CD4-positive, alpha-beta T cell treated with Interleukin-17A for 4 hours (primary cell): ENCODE data around the gene CEMIP.
"Not testable (repeated sequence)": the region's sequence is repeated elsewhere in the genome, so short reads cannot be mapped to it uniquely, and the experiment has no call there.

ENCODE experiments used
- DNase-seq: peaks from one replicate; pipeline ENCODE4 v3.0.0-alpha.2; 2020; ENCODE audit warnings: mixed read lengths

Gene CEMIP

GRCh38 chr15:80763235-80763634, 15.9 kb upstream of the CEMIP start:
- DNase-seq, result not testable (repeated sequence)

DNA sequence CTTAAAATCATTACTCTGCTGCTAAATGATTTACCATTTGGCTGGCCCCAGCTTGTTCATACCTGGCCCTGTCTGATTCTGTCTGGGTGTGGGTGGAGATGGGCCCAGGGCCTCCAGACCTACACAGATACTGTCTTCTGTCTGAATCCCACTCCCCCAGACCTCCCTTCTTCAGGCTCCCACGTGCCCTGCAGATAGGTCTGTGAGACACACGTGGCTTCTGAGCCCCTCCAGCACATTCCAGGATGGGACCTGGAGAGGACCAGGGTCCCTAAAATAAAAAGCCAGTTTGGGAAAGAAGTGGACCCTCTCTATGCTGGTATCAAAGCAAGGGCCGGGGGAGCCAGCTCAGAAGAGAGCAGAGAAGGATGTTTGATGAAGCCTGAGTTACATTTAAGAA, 14.6 kb upstream of the CEMIP start:
- DNase-seq, result no peak

GRCh38 chr15:80766275-80766674, 12.9 kb upstream of the CEMIP start:
- DNase-seq, result no peak

DNA sequence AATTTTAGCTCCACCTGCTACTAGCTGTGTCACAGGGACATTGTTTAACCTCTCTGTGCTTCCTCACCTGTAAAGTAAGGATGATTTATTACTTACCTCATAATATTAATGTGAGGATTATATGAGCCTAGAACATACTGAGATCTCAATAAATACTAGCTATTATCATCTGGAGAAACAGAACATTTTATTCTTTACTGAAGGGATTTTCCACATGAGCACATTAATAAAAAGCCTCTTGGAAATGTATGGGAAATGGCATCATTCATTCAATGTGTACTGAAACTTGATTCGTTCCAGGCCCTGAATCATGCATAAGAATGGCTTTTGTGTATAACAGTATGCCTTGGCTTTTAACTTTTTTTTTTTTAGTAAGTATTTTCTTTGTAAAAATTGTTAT, 11.0 kb upstream of the CEMIP start:
- no peak for DNase-seq

DNA sequence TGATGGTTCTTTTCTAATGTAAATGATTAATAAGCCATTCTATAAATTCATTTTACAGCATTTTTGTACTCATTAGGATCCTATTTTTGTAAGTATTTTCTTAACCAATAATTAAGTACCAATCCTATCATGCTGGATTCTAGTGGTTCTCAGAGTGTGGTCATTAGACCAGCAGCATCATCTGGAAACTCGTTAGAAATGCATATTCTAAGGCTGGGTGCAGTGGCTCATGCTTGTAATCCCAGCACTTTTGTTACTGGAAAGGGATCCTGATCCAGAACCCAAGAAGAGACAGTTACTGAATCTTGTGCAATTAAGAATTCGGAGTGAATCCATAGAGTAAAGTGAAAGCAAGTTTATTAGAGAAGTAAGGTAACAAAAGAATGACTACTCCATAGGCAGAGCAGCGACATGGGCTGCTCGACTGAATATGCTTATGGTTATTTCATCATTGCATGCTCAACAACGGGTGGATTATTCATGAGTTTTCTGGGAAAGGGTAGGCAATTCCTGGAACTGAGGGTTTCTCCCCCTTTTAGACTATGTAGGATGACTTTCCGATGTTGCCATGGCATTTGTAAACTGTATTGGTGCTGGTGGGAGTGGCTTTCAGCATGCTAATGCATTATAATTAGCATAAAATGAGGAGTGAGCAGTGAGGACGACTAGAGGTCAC, 9.9 kb upstream of the CEMIP start:
- no peak for DNase-seq

DNA sequence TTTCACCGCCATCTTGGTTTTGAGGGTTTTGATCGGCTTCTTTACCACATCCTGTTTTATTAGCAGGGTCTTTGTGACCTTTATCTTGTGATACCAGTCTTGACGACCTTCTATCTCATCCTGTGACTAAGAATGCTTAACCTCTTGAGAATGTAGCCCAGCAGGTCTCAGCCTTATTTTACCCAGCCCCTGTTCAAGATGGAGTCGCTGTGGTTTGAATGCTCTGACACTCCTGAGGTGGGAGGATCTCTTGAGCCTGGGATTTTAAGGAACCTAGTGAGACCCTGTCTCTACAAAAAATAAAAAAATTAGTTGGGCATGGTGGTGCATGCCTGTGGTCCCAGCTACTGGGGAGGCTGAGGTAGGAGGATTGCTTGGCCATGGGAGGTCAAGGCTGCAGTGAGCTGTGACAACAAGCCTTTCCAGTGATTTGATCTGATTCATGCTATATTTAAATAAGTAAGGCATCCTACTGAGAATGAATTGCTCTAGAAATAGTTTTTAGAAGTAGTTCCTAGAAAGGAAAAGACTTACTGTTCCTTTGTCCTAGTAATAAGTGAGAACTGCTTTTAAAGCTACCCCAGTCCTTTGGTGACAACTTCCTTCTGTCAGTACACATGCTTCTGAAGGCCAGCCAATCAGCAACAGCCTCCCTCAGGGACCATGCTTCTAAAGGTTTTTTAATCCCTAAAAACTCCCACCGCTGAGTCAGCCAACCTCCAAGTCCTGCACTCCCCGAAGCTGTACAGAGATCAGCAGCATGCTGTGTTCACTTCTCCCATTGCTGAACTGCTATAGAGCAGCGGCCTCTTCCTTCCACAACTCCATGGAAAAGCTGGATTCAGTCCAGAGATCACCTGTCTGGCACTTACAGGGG, 9.1 kb upstream of the CEMIP start:
- DNase-seq, result no peak

DNA sequence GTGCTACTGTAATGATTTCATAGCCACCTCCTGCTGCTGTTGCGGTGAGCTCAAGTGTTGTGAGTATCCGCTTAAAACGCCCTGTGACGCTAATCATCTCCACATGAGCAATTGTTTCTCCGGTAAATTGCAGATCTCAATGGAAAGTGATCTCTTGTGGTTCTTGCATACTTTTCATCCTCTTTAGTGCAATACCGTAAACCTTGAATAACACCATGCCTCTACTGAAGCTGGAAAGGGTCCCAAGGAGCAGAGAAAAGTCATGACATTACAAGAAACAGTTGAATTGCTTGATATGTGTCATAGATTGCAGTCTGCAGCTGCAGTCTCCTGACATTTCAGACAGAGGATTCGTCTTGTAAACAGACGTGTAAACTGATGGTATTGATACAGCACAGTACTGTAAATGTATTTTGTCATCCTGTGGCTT, 6.0 kb upstream of the CEMIP start:
- no peak for DNase-seq

DNA sequence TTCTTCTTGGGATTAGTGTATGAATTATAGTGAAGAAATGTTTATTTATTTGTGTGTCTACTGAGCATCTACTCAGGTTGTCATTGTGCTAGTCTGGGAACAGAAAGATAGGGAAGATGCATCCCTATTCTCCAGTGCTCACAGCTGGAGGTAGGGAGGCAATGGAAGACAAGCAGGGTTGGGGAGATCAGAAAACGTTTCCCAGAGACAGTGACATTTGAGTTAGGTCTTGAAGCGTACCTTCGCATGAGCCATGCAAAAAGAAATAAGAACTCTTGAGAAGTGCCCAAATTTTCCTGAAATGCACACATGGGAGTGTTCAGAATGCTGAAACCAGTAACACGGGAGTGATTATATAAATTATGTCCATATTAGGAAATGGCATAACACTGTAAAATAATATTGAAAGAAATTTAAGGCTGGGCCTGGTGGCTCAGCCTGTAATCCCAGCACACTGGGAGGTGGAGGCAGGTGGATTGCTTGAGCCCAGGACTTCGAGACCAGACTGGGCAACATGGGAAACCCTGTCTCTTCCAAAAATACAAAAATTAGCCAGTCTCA, 5.3 kb upstream of the CEMIP start:
- no peak for DNase-seq

DNA sequence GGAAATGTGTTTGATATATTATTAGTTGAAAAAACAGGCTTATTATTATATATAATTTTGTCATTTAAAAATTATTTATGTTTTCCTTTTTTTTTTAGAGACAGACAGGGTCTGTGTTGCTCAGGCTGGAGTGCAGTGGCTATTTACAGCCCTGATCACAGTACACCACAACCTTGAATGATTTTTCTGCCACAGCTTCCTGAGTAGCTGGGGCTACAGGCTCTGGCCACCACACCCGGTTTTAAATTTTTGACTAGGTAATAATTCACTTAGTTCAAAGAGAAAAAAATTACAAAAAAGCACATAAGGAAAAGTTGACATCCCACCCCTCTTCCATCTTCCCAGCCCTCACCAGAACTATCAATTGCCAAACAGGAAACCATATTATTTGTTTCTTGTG, 4.7 kb upstream of the CEMIP start:
- DNase-seq, result no peak

GRCh38 chr15:80775338-80775737, 3.8 kb upstream of the CEMIP start:
- no peak for DNase-seq

DNA sequence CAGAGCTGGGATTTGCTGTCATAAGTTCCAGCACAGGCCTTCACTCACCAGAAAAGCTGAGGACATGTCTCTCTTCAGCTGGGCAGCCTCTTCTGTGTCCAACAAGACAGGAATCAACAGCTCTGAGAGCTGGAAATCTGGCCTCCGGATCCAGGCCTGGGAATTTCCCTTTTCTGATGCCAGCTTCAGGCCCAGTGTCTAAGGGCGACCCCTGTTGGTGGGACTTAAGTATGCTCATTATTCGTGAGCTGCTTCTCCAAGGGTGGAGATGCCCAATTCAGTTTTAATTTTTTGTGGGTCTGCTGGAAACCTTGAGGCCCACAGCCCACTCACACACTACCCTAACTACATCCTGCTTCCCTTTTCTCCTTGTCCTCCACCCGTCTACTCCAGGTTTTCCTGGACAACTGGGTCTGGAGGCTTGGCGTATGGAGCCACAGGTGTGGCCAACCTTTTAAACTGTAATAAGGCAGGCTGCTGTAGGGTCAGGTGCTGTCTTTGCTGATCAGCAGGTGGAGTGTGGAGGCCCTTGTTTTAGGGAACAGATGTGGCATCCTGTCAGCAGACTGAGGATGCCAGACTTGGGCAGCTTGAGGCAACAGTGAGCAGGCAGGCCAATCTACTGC, 2.6 kb upstream of the CEMIP start:
- DNase-seq, result peak; percentile 68

GRCh38 chr15:80777137-80777536, 2.0 kb upstream of the CEMIP start:
- no peak for DNase-seq

- DNase-seq, result no peak
Observed at GRCh38 chr15:80777826-80778620, 1.1 kb upstream of the CEMIP start.

- no peak for DNase-seq
Observed at GRCh38 chr15:80778621-80778963, 578 bp upstream of the CEMIP start.

GRCh38 chr15:80779658-80780415, 667 bp downstream of the CEMIP start:
- DNase-seq, result no peak

DNA sequence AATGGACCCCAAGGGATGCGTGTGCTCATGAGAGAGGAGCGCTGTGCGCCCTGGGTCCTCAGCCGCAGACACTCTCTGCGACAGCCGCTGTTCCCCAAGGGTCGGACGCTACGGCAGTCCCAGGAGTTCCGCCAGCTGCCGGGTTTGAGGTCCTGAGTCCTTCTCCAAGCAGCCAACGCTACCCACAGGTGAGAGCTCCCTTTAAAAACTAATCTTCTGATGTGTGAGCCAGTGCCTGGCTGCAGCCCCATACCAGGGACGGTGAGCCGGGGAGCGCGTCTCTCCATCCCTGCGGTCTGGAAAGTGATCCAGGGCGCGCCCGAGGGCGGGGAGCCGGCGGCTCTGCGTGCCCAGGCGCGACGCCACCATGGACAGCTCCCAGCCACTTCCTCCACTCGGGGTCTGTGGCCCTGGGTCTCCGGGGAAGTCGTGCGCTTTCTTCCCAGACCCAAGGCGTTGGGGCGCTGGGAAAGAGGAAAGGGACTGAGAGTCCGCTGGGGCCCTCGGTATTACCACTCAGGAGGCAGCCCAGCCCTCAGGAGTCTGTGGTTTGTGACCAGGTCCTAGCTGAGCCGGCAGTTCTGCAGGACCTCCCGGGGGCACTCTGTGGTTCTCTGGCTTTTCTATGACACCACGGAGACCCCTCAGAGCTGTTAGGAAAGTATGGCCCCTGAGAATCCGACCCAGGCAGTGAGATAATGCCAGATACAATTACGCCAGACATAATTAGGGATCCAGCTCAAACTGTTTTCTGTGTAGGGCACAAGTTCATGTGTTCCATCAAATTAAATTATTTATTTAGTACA, 1.4 kb downstream of the CEMIP start:
- DNase-seq, result peak; percentile 14

DNA sequence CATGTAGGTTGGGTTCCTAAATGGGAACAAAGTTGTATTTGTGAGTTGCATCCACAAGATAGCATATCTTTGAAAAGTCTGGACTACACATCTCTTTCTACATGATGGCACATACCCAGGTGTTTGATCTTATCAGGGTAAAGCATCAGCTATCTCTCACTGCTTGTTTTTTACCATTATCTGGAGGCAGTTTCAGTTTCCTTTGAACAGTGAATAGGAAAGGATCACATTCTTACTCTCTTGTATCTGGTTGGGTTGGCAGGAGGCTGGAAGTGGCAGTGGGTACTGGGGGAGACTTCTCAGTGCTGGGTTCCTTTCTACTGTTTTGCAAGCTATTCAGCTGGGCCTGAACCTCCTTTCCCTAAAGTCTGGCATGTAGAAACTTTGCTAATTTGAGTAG, 4.1 kb downstream of the CEMIP start:
- no peak for DNase-seq

DNA sequence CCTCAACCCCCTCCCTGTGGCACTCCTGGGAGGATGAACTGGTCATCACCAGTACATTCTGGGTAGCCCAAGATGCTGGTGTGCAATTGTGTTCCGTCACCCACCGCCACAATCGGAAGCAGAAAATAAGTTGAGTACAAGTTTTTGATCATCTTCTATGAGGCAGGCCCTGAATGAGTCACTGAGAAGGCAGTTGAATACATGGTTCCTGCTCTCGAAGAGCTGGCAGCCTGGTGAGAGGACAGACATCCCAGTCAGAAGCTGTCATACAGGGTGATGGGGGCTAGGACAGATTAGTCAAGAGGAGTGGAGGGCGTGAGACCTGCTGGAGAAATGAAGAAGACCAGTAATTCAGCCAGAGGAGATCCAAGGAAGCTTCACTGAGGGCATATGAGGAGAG, 6.2 kb downstream of the CEMIP start:
- no peak for DNase-seq

GRCh38 chr15:80785811-80786354, 6.7 kb downstream of the CEMIP start:
- DNase-seq, result no peak

GRCh38 chr15:80787316-80787715, 8.1 kb downstream of the CEMIP start:
- no peak for DNase-seq

DNA sequence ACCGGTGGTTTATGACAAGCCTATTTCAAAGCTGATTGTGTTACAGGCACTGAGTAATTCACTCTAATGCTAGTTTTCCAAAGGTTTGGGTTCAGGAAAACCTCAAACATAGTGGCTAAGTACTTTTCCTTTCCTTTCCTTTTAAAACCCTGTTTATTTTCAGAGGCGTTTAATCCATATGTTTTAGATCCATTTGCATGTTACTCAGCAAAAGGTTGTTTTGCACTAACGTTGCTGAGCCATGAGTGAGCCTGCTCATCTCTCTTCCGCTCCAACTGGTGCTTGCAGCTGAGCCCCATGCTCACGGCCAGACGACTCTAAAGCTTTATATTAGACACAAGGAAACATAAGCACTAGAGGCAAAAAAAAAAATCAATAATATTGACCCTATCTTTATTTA, 9.4 kb downstream of the CEMIP start:
- no peak for DNase-seq
